ENCODE results near the gene OSBP2. TPM values are rescaled to one million over a fixed set of nuclear protein-coding genes. Genes with fewer than 3 reads are reported as not detected.

The OSBP2 gene
- total RNA-seq, 2 donors from 2014 or later: 2.1 to 2.6 TPM

DNA sequence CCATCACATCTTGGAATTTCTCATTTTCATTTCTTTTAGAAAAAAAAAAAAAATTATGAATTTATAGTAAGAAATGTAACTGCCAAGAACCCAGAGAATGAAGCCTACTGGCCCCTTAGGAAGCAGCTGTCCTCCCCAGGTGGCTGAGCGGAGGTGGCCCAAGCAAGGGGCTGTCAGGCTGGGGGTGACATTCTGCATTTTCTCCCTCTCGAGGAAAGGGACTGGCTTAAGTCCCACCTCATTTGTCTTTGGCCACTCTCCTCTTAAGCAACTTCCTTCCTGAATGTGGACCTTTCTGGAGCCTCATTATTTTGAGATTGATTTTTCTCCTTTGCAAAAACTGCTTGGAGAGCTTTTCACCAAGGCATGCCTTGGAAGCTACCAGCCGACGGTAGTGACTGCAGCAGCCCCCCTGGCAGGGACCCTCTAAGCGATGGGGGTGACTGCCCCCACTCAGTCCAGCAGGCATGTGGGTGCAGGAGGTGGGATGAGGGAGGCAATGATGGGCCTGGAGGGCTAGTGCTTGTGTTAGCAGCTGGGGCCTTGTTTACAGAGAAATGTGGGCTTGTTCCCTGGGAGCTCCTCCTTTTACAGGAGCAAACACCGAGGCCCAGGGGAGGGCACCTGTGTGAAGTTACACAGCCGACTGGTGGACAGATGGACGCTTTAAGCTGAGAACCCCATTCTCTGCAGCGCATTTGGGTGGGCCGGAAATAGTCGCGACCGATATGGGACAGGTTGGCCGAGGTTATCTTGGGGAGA, 162.2 kb downstream of the OSBP2 start:
- intact Hi-C loops (cut with DNase I): no loop called here
- peak; percentile 62 for DNase-seq (ENCODE audit: low spot score)

DNA sequence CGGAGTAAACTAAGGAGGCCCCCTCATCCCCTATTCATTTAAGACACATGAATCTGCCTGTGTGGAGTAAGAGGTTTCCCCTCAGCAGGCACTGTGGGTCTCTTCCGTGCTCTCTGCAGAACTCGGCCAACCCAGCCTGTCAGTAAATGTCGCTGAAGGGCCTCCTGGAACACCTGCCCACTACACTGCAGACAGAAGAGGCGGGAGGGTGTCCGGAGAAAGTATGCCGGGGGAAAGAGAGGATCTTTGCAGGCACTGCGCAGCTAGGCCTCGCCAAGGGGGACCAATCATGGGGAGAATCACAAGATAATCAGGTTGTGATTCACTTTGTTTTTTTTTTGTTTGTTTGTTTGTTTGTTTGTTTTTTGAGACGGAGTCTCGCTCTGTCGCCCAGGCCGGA, 163.1 kb downstream of the OSBP2 start:
- peak; percentile 23 for DNase-seq (ENCODE audit: low spot score)
- intact Hi-C loops (cut with DNase I): no loop called here

DNA sequence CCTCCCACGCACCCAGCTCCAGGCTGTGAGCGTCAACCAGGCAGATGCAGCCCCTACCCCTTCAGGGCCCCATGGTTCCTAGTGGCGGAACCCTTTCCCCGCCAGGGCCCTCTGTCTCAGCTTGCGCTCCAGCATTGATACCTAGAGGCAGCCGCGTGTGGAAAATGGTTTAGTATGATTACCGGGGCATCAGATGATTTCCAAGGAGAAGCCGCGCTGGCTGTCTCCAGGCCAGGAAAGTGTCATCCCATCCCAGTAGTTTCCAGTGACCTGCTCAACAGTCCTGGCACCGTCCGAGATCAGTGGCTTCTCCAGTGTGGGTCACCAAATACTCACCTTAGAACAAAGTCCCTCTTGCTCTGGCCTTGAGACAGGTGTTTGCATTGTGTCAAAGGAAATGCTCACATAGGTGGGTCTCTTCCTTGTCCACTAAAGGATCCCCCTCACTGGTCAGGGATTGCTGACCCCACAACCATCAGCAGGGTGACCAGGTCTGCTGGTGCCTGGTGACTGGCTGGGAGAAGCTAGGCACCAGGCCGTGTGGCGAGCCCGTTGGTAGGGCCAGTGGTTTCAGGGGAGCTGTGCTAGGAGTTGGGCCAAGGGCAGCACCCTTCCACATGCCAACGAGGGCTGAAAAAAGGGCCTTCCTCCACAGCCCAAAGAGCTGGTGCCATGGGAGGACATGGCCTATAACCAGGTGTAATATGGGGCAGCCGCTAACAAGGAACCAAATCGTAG, 164.5 kb downstream of the OSBP2 start:
- peak; percentile 51 for DNase-seq (ENCODE audit: low spot score)
- intact Hi-C loops (cut with DNase I): no loop called here

DNA sequence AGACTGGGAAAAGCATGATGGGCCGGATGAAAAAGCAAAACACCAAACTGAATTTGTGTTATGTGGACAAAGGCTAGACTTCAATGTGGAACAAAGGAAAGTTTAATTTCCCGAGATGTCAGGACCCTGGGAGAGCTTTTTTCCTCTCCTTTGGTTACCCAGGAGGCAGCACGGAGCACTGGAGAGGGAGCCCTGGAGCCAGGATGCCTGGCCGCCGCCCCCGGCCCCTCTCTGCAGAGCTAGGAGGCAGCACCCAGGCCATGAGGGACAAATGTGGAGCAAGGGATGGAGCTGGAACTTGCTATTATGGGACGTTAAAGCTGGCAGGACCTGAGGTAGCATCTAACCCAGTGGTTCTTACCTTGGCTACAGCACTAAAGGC, 165.0 kb downstream of the OSBP2 start:
- intact Hi-C loops (cut with DNase I): no loop called here
- peak; percentile 58 for DNase-seq (ENCODE audit: low spot score)

DNA sequence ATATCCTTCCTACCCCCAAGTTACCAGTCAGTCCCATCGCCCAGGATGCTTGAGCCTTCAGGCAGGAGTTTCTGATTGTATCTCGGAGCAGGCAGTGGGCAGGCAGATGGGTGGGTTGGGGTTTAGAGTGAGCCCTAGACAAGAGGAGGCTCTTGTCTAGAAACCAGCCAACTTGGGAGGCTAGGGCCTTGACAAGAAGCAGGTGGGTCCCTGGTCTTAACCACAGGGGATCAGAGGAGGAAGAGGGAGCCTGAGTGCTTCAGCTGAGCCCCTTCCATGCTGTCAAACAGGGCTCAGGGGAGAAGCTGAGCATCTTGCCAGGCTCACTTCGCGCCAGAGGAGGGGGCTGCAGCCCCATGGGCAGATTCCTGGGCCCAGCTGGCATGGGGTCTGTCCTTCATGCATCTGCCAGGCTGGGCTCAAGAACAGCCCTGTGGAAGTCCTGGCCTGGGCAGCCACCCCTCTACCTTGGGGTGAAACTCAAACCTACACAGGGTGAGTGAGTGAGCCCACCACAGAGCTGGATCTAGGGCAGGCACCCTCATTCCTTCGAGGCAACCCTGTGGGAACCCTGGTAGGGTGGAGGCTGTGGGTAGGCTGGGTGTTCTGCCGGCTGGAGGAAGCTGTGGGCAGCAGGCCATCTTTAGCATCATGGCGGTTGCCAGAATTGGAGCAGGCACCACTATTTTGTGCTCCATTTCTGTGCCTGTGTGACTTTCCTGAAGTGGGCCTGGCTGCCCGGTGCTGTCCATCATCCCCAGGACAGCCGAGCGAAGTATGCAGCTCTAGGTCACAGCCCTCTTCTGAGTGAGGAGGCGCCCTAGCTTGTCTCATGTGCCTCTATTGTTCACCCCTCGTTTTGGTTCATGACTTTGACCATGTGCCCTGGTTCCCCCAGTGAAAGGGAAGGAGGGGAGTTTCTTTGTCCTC, 165.8 kb downstream of the OSBP2 start:
- intact Hi-C loops (cut with DNase I): no loop called here
- DNase-seq (ENCODE audit: low spot score): peak; percentile 65

DNA sequence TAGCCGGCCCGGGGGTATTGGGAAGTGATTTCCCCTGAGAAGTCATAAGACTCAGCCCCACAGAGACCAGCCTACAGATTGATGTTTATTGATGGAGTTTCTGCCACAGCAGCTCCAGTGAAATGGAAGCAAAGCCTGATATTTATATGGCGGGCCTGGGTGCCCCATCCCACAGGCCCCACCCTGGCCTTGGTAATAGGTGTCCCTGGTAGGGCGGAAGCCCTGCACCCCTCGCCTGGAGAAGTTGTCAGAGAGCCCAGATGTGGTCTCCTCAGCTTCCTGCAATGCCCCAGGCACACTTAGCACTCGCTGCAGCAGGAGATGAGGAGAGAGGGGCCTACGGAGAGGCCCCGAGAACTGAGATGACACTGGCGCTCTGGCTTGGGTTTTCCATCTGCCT, 166.5 kb downstream of the OSBP2 start:
- intact Hi-C loops (cut with DNase I): no loop called here
- peak; percentile 38 for DNase-seq (ENCODE audit: low spot score)

DNA sequence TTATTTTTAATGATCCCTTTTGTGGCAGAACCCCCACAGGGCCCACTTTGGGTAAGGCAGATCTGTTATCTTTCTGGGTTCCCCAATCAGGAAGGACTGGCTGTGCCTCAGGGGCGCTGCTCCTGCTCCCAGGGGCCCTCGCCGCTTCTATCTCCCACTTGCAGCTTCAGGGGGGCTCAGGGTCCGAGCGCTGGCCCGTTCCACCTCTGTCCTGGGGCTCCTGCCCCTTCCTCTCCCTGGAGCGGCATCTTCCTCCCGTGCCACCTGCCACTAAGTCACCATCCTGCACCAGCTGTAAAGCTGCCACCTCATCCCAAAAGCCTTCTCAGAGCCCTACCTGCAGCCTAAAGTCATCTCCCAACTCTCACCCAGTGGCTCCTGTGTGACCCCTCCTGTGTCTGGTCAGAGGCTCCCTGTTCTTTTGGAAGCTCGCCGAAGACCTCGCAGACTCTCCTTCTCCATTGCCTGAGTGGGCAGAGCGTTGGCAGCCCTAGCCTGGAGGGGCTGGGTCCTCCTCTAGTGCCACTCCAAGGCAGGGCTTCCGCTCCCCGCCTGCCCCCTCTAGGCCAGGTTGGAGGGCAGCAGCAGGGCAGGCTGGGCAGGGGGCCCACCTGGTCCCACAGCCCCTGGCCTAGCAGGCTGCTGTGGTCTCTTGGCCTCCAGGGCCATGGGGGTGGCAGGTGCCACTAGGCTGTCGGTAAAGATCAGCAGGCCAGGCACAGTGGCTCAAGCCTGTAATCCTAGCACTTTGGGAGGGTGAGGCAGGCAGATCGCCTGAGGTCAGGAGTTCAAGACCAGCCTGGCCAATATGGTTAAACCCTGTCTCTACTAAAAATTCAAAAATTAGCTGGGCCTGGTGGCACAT, 167.2 kb downstream of the OSBP2 start:
- intact Hi-C loops (cut with DNase I): no loop called here

DNA sequence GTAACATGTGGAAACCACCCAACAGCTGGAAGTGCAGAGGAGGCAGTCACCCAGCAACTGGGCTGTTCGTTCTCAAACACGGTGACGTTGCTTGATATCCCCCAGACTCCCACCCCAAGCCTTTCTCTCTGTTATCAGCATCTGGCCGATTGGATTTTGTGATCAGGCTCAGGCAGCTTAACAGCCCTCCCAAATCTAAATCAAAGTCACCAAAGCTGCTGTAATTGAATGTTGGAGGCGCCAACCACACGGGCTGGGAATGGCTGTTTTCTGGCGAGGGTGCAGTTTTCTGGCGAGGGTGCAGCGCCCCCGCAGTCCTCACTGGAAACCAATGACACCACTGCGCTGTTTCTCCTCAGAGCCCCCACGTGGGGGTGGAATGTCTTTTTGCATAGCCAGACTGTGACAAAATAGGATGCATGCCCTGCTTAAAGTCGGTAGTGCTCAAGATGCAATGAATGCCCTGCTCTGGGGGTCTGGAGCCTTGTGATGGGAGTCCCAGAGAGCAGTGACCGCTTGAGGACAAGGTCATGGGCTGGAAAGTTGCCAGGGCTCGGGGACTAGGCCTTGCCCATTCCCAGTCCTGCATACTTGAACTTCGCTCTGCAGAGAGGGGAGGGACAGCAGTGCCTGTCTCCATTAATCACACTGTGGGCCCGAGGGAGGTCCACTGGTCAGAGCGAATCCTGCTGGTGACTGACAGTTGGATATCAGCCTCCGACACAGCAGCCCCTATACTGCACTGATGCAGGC, 168.6 kb downstream of the OSBP2 start:
- DNase-seq (ENCODE audit: low spot score): peak; percentile 61
- intact Hi-C loops (cut with DNase I): no loop called here

More for the DNA sequence above, 167.2 kb downstream of the OSBP2 start:
- DNase-seq (ENCODE audit: low spot score): peak; percentile 62

DNA sequence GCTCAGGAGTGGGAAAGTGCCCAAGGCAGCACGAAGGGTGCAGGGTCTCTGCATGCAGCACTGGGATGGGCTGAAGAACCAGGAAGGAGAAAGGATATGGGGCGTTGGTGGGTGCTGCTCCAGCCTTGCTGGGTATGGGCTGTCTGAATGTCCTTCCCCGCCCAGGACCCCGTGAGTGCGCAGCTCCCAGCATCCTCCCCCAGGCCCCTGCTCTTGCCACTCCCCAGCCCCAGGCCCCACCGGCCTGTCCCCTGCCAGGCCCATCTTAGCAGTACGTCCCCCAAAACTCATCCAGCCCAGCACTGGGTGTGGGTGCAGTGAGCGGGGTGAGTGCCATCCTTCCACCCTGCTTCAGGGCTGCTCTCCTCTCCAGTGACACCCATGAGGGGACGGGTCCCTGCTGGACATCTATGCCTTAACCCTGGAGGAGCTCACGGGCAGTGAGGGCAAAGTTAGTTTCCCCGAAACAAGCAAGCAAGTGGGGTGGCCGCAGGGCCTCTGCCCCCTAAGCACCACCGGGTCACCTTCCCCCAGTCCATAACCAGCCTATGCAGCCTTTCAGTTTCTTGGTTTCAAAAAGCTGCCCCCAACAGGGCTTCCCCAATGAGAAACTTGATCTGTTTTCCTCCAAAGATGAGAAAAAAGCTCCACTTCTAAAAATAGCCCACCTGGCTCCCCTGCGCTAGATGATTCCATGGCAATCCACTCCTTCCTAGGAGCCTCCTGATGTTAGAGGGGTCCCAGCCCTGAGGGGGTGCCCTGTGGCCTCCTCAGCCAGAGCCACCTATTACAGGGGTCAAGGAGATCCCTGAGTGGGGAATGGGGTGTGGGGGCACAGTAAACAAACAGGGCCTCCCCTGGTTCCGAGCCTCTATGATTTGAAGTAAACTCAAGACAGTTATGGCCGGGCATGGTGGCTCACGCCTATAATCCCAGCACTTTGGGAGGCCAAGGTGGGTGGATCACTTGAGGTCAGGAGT, 170.1 kb downstream of the OSBP2 start:
- intact Hi-C loops (cut with DNase I): no loop called here

DNA sequence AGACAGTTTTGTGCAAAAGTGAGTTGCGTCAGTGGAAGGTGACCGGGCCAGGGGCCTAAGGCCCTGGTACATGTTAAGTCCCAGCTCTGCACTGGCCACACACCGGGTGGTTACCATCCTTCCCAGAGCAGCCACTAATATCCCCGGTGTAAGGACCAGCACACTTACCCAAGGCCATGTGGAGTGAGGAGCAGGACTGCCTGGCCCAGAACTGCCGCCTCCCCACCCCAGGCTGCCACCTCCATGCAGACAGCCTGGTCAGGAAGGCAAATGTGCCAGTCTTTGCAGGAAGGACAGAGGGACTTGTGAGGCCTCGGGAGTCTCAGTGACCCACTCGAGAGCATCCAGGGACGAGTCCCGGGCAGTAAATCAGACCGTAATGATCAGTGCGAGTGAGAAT, 171.0 kb downstream of the OSBP2 start:
- intact Hi-C loops (cut with DNase I): no loop called here
- DNase-seq (ENCODE audit: low spot score): peak; percentile 56

More for the DNA sequence above, 170.1 kb downstream of the OSBP2 start:
- peak; percentile 58 for DNase-seq (ENCODE audit: low spot score)

DNA sequence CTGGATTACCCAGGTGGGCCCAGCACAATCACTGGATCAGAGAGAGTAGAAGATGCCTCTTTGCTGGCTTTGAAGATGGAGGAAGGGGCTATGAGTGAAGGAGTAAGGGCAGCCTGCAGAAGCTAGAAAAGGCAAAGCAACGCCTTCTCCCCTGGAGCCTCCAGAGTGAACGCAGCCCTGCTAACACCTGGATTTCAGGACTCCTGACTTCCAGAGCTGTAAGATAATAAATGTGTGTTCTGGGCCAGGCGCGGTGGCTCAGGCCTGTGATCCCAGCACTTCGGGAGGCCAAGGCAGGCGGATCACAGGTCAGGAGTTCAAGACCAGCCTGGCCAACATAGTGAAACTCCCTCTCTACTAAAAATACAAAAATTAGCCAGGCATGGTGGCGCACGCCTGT, 171.5 kb downstream of the OSBP2 start:
- intact Hi-C loops (cut with DNase I): no loop called here
- DNase-seq (ENCODE audit: low spot score): peak; percentile 37

DNA sequence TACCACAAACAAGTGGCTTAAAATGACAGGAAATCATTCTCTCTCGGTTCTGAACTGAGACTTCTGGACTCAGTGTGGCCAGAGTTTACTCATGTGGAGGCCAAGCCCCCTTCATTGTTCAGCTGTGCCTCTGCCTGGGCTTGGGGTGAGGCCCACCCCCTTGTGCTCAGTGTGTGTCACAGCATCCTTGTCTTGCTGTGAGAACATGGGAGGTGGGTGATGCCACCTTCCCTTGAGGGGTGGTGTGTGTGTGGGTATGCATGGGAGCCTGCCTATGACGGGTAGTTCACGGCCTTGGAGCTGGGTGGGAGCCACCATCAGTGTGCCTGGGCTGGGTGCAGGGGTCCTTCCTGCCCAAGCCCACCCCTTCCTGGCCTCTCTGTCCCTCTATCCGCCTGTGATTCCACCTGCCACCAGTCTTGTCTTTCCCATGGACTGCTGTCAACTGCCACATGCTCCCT, 172.2 kb downstream of the OSBP2 start:
- DNase-seq (ENCODE audit: low spot score): peak; percentile 71
- intact Hi-C loops (cut with DNase I): no loop called here

DNA sequence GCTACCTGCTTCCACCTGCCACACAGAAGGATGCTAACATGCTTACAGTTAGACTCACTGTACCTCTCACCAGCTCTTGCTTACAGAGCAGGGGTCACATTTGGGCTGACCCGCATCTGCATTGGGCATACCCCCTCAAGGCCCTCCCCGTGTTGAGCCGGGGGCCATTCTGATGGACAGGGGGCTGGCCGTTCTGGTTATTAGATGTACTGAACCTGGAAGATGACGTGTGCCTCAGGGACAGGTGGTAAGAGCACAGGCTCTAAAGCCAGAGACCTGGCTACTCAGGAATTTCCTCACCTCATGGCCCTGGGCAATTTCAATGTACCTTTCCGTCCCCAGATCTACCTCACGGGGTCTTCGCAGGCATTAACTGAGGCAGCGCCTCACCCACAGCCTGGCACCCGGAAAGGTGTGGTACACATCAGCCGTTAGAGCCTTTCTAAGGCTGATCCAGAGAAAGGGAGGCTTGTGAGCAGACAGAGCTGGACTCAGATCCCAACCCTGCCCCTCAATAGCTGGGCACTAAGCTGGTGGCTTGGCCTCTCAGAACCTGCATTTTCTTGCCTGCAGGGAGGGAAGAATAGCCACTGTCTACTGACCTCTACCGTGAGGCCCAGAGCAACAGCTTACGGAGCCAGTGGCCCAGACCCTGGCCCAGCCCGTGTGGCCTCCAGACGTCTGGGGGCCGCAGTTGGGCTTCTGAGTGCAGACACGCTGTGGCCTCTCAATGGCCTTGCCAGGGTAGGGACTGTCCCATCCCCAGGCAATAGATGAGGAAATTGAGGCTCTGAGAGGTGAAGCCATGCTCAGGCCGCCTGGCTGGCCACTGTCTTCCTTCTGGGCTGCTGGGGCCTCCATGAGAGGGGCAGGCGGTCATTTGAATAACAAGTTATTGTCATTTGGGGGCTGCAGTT, 173.3 kb downstream of the OSBP2 start:
- intact Hi-C loops (cut with DNase I): no loop called here
- peak; percentile 67 for DNase-seq (ENCODE audit: low spot score)

DNA sequence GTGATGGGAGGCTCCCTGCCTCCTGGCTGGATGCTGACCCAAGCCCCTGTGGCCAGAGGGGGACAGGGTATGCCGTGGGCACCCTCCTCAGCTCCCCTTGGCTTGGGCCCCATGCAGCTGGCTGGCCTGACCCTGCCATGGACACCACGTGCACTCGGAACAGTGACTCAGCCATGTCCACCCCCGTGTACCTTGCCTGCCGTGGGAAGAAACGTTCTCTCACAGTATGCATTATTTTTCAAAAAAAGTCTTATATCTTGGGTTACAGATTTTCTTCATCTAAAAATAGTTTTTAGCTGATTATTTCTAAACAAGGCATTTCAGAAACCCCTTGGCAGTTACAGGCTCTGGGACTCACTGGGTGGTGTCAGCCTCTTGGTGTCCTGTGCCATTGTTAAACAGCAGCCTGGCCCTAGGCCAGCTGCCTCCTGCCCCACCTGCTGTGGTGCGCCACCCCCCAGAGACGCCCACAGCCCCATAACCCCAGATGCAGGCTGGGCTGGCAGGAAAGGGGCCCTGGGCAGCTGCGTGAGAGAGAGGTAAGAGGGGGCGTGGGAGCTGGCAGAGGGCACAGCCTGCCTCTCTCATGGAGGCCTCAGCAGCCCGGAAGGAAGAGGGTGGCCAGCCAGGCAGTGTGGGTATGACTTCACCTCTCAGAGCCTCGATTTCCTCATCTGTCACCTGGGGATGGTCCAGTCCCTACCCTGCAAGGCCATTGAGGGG, 174.2 kb downstream of the OSBP2 start:
- intact Hi-C loops (cut with DNase I): no loop called here

DNA sequence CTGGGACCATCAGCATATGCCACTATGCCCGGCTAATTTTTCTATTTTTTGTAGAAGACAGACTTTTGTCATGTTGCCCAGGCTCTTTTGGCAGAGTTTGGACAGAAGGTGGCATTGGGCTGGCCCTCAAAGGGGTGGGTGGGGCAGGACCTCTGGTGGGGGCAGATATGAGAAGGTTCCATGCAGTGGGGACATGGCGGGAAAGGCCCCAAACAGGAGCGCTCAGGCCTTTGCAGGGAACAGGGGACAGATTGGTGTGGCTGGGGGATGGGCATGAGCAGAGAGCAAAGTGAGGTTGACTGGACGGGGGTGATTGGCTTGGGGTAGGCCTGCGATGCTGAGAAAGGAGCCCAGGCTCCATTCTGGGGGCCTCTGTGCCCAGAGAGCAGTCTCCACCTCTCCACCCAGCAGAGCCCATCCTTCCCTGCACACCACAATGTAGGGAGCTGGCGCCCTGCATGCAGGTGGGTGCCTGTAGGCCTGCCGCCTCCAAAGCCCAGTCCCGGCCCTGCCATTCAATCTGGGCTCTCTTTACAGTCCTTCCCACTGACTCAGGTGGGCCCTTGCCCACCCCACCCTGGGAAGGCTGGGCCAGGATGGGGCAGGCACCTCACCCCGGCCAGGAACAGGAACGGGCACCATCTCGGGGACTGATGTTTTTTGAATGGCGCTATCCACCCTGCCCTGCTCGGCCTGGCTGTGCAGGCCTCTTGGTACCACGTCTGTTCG, 175.2 kb downstream of the OSBP2 start:
- intact Hi-C loops (cut with DNase I): no loop called here
- DNase-seq (ENCODE audit: low spot score): peak; percentile 47

More for the DNA sequence above, 174.2 kb downstream of the OSBP2 start:
- DNase-seq (ENCODE audit: low spot score): peak; percentile 69
